CD14-positive monocyte (primary cell): ENCODE data around the gene ZNF512. TPM values are rescaled to one million over a fixed set of nuclear protein-coding genes. Genes with fewer than 3 reads are reported as not detected.
"Not testable (repeated sequence)": the region's sequence is repeated elsewhere in the genome, so short reads cannot be mapped to it uniquely, and the experiment has no call there.

Experiments used
- DNase-seq, 3 donors: peaks; one replicate each; pipeline ENCODE4 v3.0.0-alpha.2; 2011 to 2022
- H2AFZ ChIP-seq: 2 replicates; pipeline ENCODE4 v1.6.0; 2012; ENCODE audit warnings: mild to moderate bottlenecking, low read depth, low read length, inconsistent platforms; ENCODE audit not compliant: insufficient read depth, poor library complexity, severe bottlenecking
- H3K27ac ChIP-seq, 2 donors: 1 replicate in 1 of 2; 2 replicates in 1 of 2; pipeline ENCODE4 v1.5.1; 2012 to 2013; ENCODE audit warnings: low read length in 2 of 2, control low read depth in 1 of 2, inconsistent platforms in 1 of 2, low read depth in 1 of 2, mild to moderate bottlenecking in 1 of 2
- H3K27me3 ChIP-seq, 2 donors: one replicate each; pipeline versions ENCODE4 v1.6.0 to v1.6.1; 2011 to 2013; ENCODE audit warnings: low read length in 2 of 2; ENCODE audit not compliant: control insufficient read depth in 2 of 2, insufficient read depth in 2 of 2
- H3K36me3 ChIP-seq, 2 donors: replicated peaks in 1 of 2; 1 replicate in 1 of 2; 2 replicates in 1 of 2; pipeline versions ENCODE4 v1.5.1 to v1.6.1; 2012 to 2013; ENCODE audit warnings: low read length in 2 of 2, control low read depth in 1 of 2, inconsistent platforms in 1 of 2, mild to moderate bottlenecking in 1 of 2; ENCODE audit not compliant: insufficient read depth in 2 of 2, control insufficient read depth in 1 of 2
- H3K4me1 ChIP-seq, 2 donors: 1 replicate in 1 of 2; 2 replicates in 1 of 2; pipeline versions ENCODE4 v1.5.1 to v1.6.1; 2012 to 2013; ENCODE audit warnings: low read length in 2 of 2, control low read depth in 1 of 2, inconsistent platforms in 1 of 2, mild to moderate bottlenecking in 1 of 2, moderate library complexity in 1 of 2; ENCODE audit not compliant: insufficient read depth in 2 of 2, control insufficient read depth in 1 of 2
- H3K4me2 ChIP-seq: replicated peaks from 2 replicates; pipeline ENCODE3; 2012; ENCODE audit warnings: low read length, moderate library complexity, mild to moderate bottlenecking; ENCODE audit not compliant: poor library complexity, severe bottlenecking; ENCODE audit errors: extremely low read depth
- H3K4me3 ChIP-seq, 3 experiments: fragments of 200-600 bp in 1 of 3; sonication (generic) in 1 of 3; replicated peaks in 1 of 3; 1 replicate in 2 of 3; 2 replicates in 1 of 3; pipeline ENCODE4 v1.5.1; 2011 to 2013; ENCODE audit warnings: low read length in 3 of 3, mild to moderate bottlenecking in 3 of 3, control low read depth in 2 of 3, low read depth in 2 of 3, inconsistent platforms in 1 of 3, moderate library complexity in 1 of 3
- H3K79me2 ChIP-seq: 2 replicates; pipeline ENCODE4 v1.6.0; 2012; ENCODE audit warnings: mild to moderate bottlenecking, control low read depth, inconsistent platforms, low read length, moderate library complexity; ENCODE audit not compliant: insufficient read depth
- H3K9ac ChIP-seq: 2 replicates; pipeline ENCODE4 v1.6.0; 2017; ENCODE audit warnings: low read length, mild to moderate bottlenecking; ENCODE audit not compliant: insufficient read depth, poor library complexity, severe bottlenecking
- H3K9me3 ChIP-seq, 2 donors: replicated peaks in 1 of 2; 1 replicate in 1 of 2; 2 replicates in 1 of 2; pipeline versions ENCODE4 v1.5.1 to v1.6.1; 2012 to 2013; ENCODE audit warnings: low read length in 2 of 2, control low read depth in 1 of 2; ENCODE audit not compliant: control insufficient read depth in 1 of 2, insufficient read depth in 1 of 2
- H4K20me1 ChIP-seq: 2 replicates; pipeline ENCODE4 v1.6.0; 2012; ENCODE audit warnings: mild to moderate bottlenecking, low read length, control low read depth, moderate library complexity; ENCODE audit not compliant: insufficient read depth
- H3K27ac Mint-ChIP-seq, 7 donors: one replicate each; pipeline ENCODE4 v1.8.0; 2020; ENCODE audit warnings: mild to moderate bottlenecking in 7 of 7, mixed read lengths in 7 of 7, moderate library complexity in 6 of 7, inconsistent platforms in 2 of 7
- H3K27me3 Mint-ChIP-seq, 3 donors: one replicate each; pipeline ENCODE4 v1.8.0; 2021 to 2022; ENCODE audit warnings: low read depth in 3 of 3, mild to moderate bottlenecking in 3 of 3, mixed read lengths in 3 of 3, moderate library complexity in 3 of 3, inconsistent platforms in 1 of 3
- H3K36me3 Mint-ChIP-seq, 2 donors: one replicate each; pipeline ENCODE4 v1.8.0; 2020; ENCODE audit warnings: mixed read lengths in 2 of 2, inconsistent platforms in 1 of 2, mild to moderate bottlenecking in 1 of 2
- H3K4me1 Mint-ChIP-seq: one replicate; pipeline ENCODE4 v1.8.0; 2020; ENCODE audit warnings: mild to moderate bottlenecking, mixed read lengths
- H3K4me3 Mint-ChIP-seq, 2 donors: one replicate each; pipeline ENCODE4 v1.8.0; 2020; ENCODE audit warnings: mild to moderate bottlenecking in 2 of 2, mixed read lengths in 2 of 2, moderate library complexity in 1 of 2
- H3K9me3 Mint-ChIP-seq, 7 donors: one replicate each; pipeline ENCODE4 v1.8.0; 2020 to 2022; ENCODE audit warnings: mixed read lengths in 7 of 7, mild to moderate bottlenecking in 6 of 7, moderate library complexity in 6 of 7, inconsistent platforms in 2 of 7
- WGBS: methylation state at CpG from one replicate; pipeline ENCODE4 v1.1.5; 2013; ENCODE audit warnings: missing lambda C conversion rate; ENCODE audit not compliant: insufficient coverage; 5-methylcytosine and 5-hydroxymethylcytosine counted together
- intact Hi-C, 2 donors: fragments of 100-400 bp; cut with micrococcal nuclease; formaldehyde crosslinking; loops; one replicate each; pipeline versions ENCODE4 v1.15.0 to v1.15.1; 2023
- polyA minus RNA-seq: library from RNA; depleted of rRNA, polyadenylated mRNA; stranded (reverse); fragments of >200 nt; gene quantifications from 2 replicates; pipeline ENCODE4 v1.2.3, GENCODE V29; 2012
- polyA plus RNA-seq, 3 donors: library from polyadenylated mRNA; depleted of rRNA in 1 of 3; unstranded in 2 of 3; stranded (reverse) in 1 of 3; fragments of 300-500 nt in 2 of 3; fragments of >200 nt in 1 of 3; fragmentation: Illumina TruSeq in 2 of 3; gene quantifications; 1 replicate in 2 of 3; 2 replicates in 1 of 3; pipeline ENCODE4 v1.2.3, GENCODE V29; 2012 to 2021
- total RNA-seq, 12 experiments: library from RNA in 1 of 12; stranded (reverse) in 1 of 12; fragments of 120-200 nt in 1 of 12; gene quantifications; one replicate each; pipeline ENCODE4 v1.2.4 and lab custom pipeline; 2013 to 2026; ENCODE audit warnings: mixed read lengths in 6 of 12, inconsistent platforms in 1 of 12
- TF ChIP-seq, protein P1 (sequence below): fragments of 200-600 bp; IDR thresholded peaks from one replicate; pipeline ENCODE4 v1.8.0; 2022; ENCODE audit warnings: antibody characterized with exemption, mild to moderate bottlenecking

Gene ZNF512, protein sequence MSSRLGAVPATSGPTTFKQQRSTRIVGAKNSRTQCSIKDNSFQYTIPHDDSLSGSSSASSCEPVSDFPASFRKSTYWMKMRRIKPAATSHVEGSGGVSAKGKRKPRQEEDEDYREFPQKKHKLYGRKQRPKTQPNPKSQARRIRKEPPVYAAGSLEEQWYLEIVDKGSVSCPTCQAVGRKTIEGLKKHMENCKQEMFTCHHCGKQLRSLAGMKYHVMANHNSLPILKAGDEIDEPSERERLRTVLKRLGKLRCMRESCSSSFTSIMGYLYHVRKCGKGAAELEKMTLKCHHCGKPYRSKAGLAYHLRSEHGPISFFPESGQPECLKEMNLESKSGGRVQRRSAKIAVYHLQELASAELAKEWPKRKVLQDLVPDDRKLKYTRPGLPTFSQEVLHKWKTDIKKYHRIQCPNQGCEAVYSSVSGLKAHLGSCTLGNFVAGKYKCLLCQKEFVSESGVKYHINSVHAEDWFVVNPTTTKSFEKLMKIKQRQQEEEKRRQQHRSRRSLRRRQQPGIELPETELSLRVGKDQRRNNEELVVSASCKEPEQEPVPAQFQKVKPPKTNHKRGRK
- total RNA-seq (2013): 24.7 TPM
- polyA plus RNA-seq: 10 to 100 TPM in 2 of 3 donors, 1 to 10 TPM in 1; 6.7 to 13.1 (median 12.8) TPM
- polyA minus RNA-seq: 6.1 and 9.7 TPM in 2 replicates
- total RNA-seq (lab: John Stamatoyannopoulos, UW): 3.2 to 12.0 (median 7.0) reads per million in 11 experiments

DNA sequence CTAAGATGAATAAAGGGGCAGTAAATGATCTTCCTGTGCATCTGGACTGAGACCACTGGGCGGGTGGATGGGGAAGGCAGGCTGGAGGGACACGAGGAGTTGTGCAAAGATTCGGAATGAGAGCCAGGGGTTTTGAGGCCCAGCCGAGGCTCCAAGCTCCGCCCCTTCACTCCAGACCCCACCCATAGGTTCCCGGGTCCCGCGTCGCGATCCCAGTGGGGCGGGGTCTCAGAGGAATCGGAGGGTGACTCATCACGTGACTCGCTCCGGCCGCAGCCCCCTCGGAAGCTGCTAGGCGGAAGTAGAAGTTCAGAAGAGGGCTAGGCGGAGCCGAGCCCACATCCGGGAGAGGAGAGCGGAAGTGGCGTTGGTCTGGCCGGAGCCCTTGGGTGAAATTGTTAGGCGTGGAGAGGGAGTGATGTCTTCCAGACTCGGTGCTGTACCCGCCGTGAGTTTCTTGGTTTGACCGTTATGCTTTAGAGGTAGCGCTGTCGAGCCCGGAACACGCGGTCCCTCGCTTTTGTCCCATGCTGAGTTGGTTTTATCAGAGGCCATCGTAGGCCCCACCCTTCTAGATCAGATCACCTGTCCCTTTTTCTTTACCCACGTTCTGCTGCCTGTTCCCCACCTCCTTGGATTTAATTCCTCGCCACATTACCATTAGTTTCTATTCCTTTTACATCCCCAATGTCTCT, at the start of gene ZNF512:
Gene ZNF512, plus strand, starts transcription at position 348 of the 695 bp plus-strand sequence. Its CDS starts 71 bp downstream, at position 419.
- Mint-ChIP-seq H3K27ac (peak within 1 kb of the TSS; percentile 90 to 99 (median 96)), H3K36me3 (peaks cover 8 to 10% of the 10 kb centered on the region in 2 donors), H3K27me3 (peaks cover 0 to 2% (median 2%) of the 10 kb centered on the region in 3 donors), H3K4me3 (peak within 1 kb of the TSS; percentile 91 to 95), H3K4me1 (peaks cover 34% of the 10 kb centered on the region), H3K9me3 (peaks cover 7 to 27% (median 18%) of the 10 kb centered on the region in 7 donors)
- WGBS: under 1% methylated on average over 32 of the region's 38 CpGs
- Histone ChIP-seq H3K79me2 (peaks cover 48% of the 10 kb centered on the region), H3K27me3 (no peaks in the 10 kb centered on the region), H3K9me3 (peaks cover 6 to 10% of the 10 kb centered on the region in 2 donors), H2AFZ (peak within 1 kb of the TSS; percentile 91), H3K4me3 (peak within 1 kb of the TSS; percentile 66 to 98 (median 87)), H3K4me2 (peak within 1 kb of the TSS; percentile 85), H3K4me1 (peaks cover 24 to 25% of the 10 kb centered on the region in 2 donors), H3K27ac (peak within 1 kb of the TSS; percentile 72 to 91), H3K36me3 (no peaks in the 10 kb centered on the region), H4K20me1 (peaks cover 15% of the 10 kb centered on the region), H3K9ac (peak within 1 kb of the TSS; percentile 74)
- peak; percentile 94 to 96 (median 95) for DNase-seq
- TF ChIP-seq, protein P1, sequence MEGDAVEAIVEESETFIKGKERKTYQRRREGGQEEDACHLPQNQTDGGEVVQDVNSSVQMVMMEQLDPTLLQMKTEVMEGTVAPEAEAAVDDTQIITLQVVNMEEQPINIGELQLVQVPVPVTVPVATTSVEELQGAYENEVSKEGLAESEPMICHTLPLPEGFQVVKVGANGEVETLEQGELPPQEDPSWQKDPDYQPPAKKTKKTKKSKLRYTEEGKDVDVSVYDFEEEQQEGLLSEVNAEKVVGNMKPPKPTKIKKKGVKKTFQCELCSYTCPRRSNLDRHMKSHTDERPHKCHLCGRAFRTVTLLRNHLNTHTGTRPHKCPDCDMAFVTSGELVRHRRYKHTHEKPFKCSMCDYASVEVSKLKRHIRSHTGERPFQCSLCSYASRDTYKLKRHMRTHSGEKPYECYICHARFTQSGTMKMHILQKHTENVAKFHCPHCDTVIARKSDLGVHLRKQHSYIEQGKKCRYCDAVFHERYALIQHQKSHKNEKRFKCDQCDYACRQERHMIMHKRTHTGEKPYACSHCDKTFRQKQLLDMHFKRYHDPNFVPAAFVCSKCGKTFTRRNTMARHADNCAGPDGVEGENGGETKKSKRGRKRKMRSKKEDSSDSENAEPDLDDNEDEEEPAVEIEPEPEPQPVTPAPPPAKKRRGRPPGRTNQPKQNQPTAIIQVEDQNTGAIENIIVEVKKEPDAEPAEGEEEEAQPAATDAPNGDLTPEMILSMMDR: no peak
- intact Hi-C loops: loop anchor here (10.0 kb wide), 2 partner anchors 88 to 158 kb away; partner anchors contain the start of genes NRBP1 (in 2 of the 2), FNDC4 (in 1 of the 2) and GCKR (in 1 of the 2)

DNA sequence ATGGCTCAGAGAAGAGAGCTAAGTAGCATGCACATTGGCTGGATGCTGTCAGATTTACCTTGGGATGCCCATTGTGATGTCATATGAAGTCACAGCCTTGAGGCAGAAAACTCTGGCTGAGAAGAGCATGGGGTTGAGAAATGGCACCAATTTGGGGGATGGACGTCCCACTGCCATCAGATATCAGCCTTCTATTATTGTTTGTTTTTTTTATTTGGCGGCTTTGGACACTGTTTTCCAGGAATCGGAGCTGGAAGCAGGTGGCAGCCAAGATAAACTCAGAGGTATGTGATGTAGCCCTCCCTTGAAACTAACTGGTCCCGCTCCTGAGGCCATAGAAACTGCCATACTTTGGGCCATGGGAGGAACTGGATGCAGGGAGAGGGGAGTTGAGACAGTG, 45.6 kb upstream of the ZNF512 start:
- intact Hi-C loops: no loop called here
- 100% methylated on average over 2 of the region's 4 CpGs for WGBS
- no peak overlapping the region for H3K4me2 ChIP-seq
- Mint-ChIP-seq H3K4me1 (no peaks in the 10 kb centered on the region), H3K4me3 (no peak overlapping the region), H3K36me3 (no peaks in the 10 kb centered on the region), H3K9me3 (peaks cover 0 to 4% (median 0%) of the 10 kb centered on the region in 7 donors), H3K27ac (no peak overlapping the region), H3K27me3 (peaks cover 0 to 19% (median 2%) of the 10 kb centered on the region in 3 donors)
- no peaks in the 10 kb centered on the region for H3K4me1 ChIP-seq
- no peak overlapping the region for H3K27ac ChIP-seq
- no peak overlapping the region for H3K4me3 ChIP-seq
- peaks cover 0 to 2% of the 10 kb centered on the region in 2 donors for H3K27me3 ChIP-seq
- no peaks in the 10 kb centered on the region for H4K20me1 ChIP-seq
- H2AFZ ChIP-seq: no peak overlapping the region
- no peaks in the 10 kb centered on the region for H3K79me2 ChIP-seq
- DNase-seq: no peak
- H3K36me3 ChIP-seq: no peaks in the 10 kb centered on the region
- TF ChIP-seq, protein P1: no peak
- H3K9ac ChIP-seq: no peak overlapping the region
- H3K9me3 ChIP-seq: no peaks in the 10 kb centered on the region

DNA sequence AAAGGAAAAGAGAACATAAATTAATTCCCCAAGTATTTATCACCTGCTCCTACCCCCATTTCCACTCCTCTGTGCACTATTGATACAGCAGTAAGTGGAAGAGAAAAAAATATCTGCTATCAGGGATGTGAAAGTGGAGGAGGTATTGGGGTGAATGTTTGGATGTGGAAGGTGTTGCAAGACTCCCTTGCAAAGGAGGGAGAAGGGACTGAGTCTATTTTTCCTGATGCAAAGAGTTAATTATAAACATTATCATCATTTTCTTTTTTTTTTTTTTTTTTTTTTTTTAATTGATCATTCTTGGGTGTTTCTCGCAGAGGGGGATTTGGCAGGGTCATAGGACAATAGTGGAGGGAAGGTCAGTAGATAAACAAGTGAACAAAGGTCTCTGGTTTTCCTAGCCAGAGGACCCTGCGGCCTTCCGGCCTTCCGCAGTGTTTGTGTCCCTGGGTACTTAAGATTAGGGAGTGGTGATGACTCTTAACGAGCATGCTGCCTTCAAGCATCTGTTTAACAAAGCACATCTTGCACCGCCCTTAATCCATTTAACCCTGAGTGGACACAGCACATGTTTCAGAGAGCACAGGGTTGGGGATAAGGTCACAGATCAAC, 43.9 kb upstream of the ZNF512 start:
- H3K9me3 ChIP-seq, H3K36me3 Mint-ChIP-seq, H3K4me1 Mint-ChIP-seq, H3K4me2 ChIP-seq, H2AFZ ChIP-seq, H3K27me3 ChIP-seq, H3K79me2 ChIP-seq, H3K4me3 Mint-ChIP-seq, H3K27ac ChIP-seq, H4K20me1 ChIP-seq, H3K36me3 ChIP-seq, H3K4me3 ChIP-seq, intact Hi-C loops, DNase-seq, H3K9me3 Mint-ChIP-seq, H3K27ac Mint-ChIP-seq, H3K4me1 ChIP-seq, H3K9ac ChIP-seq: not testable (repeated sequence)
- WGBS: no CpG with 5 or more reads among the region's 6 CpGs
- peaks cover 0 to 17% (median 2%) of the 10 kb centered on the region in 3 donors for H3K27me3 Mint-ChIP-seq
